ENCODE results near the gene TMEM62.

TMEM62 gene

DNA sequence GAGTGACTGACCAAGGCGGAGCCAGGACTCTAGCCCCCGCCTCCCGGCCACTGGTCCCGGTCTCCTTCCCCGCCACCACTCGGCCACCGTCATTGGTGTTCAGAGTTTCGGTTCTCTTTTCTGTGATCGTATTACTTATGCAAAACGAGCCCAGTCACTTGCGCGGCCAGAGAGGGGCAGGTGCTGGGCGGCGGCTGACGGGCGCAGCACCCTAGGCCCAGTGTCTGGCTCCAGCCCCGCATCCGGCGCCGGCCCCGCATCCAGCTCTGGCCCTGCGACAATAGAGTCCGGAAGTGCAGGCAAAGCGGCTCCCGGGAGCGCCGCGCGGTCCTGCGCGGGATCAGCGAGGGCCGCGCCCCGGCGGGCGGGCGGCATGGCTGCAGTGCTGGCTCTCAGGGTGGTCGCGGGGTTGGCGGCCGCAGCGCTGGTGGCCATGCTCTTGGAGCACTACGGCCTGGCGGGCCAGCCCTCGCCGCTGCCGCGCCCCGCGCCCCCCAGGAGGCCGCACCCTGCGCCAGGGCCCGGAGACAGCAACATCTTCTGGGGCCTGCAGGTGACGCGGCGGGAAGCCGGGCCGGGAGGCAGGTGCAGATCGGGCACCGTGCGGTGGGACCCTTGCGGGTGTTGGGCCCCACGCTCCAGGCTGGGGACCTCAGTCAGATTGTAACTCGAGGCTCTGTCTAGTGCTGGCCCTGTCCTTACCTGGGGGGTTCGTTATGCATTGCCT, at the start of gene TMEM62:
Gene TMEM62 (plus strand): TSS at position 157 of the 727 bp plus-strand sequence. CDS start 217 bp downstream, at position 374.
- peak; percentile 42 for DNase-seq

DNA sequence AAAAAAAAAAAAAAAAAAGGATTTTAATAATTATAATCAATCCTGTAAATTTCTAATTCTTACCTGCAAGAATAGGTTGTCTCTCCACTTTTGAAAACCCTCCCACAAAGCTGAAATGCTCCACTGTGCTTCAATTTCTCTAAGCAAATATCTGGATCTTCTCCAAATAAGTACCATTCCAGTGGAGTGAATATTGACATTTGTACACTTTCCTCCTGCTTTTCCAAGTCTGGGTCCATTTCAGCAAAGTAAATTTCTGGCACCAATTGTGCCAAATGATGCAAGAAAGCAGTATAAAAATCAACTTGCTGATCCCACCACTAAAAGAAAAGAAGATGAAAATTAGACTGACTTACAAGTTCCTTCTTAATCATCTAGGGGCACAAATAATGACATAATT, 47.5 kb upstream of the TMEM62 start:
- DNase-seq, result no peak

DNA sequence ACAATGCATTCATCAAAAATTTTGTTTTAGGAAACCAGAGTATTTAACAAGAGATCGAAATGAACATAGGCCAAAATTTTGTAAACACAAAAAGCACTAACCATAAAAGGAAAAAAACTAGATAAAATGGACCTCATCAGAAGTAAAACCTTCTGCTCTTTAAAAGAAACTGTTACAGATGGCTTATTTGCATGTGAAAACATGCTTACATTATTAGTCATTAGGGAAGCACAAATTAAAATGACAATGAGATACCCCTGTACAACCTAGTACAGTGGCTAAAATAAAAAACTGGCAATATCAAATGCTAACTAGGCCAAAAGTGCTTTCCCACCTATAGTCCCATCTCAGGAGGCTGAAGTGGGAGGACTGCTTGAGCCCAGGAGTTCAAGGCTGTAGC, 46.8 kb upstream of the TMEM62 start:
- no peak for DNase-seq

- no peak for DNase-seq
Measured at GRCh38 chr15:43091859-43092258, 41.5 kb upstream of the TMEM62 start.

DNA sequence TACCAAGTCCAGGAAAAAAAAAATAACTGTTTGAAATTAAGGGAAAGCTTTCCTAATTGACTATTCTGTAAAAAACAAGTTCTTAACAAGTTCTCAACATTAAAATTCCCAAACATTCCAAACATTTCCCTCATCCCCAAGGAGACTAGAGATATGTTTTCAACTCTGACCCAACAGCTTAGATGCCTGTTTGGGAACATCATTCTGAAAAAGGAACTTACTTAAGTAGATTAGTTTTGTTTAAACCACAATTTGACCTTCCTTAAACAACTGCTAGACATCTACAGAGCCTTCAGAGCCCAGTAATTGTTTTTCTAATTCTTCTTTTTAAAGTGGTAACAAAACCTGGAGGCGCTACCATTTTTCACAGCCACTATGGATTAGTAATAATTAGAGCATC, 40.4 kb upstream of the TMEM62 start:
- DNase-seq, result no peak

- DNase-seq, result no peak
Measured at GRCh38 chr15:43094416-43095030, 38.9 kb upstream of the TMEM62 start.

DNA sequence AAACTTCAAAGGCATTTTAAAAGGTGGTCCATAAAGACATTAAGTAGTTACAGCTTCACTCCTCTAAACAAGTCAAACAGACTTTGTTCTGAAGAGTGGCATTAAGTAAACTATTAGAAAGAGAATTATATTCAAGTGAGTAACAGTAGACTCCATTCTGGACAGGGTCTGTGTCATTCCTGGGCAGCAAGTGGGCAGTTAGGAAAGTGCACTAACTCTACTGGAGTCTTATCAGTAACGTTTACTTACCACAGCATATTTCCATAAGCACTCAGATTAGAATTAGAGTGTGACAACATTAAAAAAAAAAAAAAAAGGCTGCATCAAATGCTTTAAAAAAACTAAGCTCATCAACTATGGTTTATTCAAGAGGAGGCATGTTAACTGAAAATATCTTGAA, 38.1 kb upstream of the TMEM62 start:
- DNase-seq, result no peak

DNA sequence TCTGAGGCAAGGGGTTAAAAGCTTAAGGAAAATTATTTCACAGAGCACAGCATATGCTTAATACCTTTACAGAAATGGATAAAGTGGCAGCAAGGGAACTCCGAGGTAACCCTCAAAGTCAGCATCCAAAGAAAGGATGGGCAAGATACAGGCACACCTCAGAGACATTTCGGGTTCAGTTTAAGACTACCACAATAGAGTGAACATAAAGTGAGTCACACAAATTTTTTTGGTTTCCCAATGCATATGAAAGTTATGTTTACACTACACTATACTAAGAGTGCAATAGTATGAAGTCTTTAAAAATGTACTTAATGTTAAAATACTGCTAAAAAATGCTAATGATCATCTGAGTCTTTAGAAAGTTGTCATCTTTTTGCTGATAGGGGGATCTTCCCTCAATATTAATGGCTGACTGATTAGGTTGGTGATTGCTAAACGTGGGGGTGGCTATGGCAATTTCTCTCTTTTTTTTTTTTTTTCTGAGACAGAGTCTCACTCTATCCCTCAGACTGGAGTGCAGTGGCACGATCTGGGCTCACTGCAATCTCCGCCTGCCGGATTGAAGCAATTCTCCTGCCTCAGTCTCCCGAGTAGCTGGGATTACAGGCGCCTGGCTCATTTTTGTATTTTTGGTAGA, 37.6 kb upstream of the TMEM62 start:
- no peak for DNase-seq

DNA sequence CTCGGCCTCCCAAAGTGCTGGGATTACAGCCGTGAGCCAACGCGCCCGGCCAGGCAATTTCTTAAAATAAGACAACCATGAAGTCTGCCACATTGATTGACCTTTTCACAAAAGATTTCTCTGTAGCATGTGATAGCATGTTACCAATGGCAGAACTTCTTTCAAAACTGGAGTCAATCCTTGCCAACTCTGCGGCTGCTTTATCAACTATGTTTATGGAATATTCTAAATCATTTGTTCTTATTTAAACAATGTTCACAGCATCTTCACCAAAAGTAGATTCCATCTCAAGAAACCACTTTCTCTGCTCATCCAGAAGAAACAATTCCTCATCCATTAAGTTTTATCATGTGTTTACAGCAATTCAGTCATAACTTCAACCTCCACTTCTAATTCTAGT, 37.0 kb upstream of the TMEM62 start:
- DNase-seq, result no peak

GRCh38 chr15:43099105-43099845, 34.1 kb upstream of the TMEM62 start:
- no peak for DNase-seq

GRCh38 chr15:43100971-43101370, 32.4 kb upstream of the TMEM62 start:
- no peak for DNase-seq

DNA sequence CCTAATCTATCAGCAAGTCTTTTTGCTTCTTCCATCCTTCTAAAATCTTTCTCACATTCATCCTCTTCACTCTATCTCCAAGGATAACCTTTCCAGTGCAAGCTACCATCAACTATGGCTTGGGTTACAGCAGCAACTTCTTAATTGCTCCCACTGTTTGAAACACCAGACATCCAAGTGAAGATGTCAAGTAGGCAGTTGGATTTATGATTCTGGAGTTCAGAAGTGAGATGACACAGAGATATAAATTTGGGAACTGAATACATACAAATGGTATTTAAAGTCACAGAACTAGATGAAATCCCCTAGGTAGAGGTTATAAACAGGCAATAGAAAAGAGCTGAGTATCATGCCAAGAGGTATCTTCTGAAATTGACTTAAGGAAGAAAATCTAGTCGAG, 31.2 kb upstream of the TMEM62 start:
- no peak for DNase-seq

GRCh38 chr15:43103907-43104306, 29.5 kb upstream of the TMEM62 start:
- DNase-seq, result no peak

DNA sequence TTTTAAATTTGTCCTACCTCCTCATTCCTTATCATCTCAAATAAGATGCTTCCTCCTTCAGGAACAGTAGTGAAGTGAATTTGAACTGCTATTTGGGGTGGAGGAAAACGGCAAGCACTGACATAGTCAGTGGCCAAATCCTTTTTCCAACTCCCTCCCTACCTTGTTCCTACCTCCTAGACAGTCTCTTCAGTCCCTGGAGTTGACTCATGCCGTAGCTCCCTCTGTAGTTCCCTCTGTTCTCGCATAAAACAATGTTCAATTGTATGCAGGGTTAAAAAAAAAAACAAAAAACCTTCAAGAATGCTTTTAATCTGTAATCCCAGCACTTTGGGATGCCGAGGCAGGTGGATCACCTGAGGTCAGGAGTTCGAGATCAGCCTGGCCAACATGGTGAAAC, 29.0 kb upstream of the TMEM62 start:
- no peak for DNase-seq

- DNase-seq, result peak; percentile 15
Measured at GRCh38 chr15:43105077-43105736, 28.2 kb upstream of the TMEM62 start.

DNA sequence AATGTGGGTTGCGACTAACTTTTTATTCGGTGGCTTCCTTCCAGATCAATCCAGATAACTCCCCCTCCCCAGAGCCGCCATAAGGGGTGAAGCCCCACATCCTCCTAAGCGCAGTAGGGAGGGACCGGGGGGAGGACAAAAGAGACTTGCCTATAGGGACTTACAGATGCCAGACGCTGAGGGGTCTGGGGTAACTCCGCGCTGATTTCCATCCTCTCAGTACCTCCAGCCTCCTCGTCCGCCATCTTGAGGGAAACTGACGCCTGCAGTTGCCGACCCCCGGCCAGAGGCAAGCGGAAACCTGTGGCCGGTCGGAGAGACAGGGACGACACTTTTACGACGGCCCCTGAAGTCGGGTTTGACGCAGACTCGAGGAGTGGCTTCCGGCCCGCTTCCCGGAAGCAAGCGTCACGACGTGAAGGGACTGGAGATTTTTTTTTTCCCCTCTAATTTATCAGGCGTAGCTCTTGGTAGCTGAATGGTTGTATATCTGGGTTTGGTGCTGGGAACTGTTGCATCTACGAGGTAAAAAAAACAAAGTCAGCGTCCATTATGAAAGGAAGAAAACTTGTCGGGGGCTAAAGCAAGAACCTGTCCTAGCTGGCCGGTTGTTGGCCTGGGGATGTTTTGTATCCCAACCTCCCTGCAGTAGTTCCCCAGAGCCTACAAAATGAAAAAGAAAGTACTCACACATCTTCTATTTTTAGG, 27.5 kb upstream of the TMEM62 start, which contains the start of gene UBR1:
Gene UBR1 (minus strand): TSS at position 261 of the 708 bp plus-strand sequence. CDS start 16 bp downstream, at position 245.
- peak; percentile 82 for DNase-seq

DNA sequence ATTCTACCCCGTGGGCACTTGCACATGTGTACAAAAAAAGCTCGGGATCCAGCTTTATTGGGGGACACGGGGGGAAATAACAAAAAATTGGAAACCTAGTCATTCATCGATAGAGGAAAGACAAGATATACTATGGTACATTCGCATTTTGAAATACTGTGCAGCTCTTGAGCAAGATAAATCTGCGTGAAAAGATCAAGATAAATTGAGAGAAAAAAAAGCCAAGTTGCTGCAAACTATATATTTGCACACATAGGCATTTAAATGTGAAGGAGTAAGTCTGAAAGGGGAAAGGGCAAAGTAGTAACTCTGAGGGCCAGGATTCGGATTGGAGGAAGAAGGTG, 26.9 kb upstream of the TMEM62 start:
- no peak for DNase-seq

DNA sequence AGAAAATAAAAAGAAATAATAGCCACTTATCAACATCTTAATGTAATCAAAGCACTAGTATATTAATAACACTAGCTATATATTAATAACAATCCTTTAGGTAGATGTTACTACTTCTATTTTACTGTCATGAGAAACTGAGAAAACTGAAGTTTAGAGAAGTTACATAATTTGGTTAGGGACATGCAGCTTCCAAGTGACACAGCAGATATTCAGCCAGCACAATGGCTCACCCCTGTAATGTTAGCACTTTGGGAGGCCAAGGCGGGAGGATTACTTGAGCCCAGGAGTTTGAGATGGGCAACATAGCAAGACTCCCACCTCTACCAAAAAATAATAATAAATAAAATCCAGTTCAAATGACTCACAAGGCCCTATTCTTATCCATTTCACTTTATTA, 25.6 kb upstream of the TMEM62 start:
- no peak for DNase-seq

GRCh38 chr15:43111354-43111753, 22.0 kb upstream of the TMEM62 start:
- DNase-seq, result no peak

GRCh38 chr15:43118286-43118685, 15.1 kb upstream of the TMEM62 start:
- no peak for DNase-seq

- DNase-seq, result no peak
Measured at GRCh38 chr15:43118829-43119228, 14.6 kb upstream of the TMEM62 start.

DNA sequence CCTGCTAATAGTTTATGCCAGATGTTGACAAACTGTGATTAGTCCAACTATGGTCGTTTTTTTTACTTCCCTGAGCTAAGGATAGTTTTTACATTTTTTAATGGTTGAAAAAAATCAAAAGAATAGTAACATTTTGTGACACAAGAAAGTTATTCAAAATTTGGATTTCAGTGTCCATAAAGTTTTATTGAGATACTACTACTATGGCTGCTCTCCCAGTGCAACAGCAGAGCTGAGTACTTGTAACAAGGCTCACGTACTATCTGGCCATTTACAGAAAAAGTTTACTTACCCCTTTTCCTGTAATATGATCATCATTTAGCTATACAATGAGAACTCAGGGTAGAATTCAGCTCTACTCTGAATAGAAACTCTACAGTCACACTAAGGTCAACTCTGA, 11.5 kb upstream of the TMEM62 start:
- DNase-seq, result no peak
